Germinal center (tissue), 1 donor: ENCODE results near the gene TENM4.
"Not testable (repeated sequence)": the region's sequence is repeated elsewhere in the genome, so short reads cannot be mapped to it uniquely, and the experiment has no call there.

Experiments used
- DNase-seq: peaks from one replicate; pipeline ENCODE4 v3.0.0; 2012; ENCODE audit warnings: mixed read lengths, low spot score

TENM4 gene

GRCh38 chr11:78840623-78841022 lies 600.2 kb downstream of the TENM4 start:
- DNase-seq: no peak

GRCh38 chr11:78840200-78840599 lies 600.6 kb downstream of the TENM4 start:
- no peak for DNase-seq

DNA sequence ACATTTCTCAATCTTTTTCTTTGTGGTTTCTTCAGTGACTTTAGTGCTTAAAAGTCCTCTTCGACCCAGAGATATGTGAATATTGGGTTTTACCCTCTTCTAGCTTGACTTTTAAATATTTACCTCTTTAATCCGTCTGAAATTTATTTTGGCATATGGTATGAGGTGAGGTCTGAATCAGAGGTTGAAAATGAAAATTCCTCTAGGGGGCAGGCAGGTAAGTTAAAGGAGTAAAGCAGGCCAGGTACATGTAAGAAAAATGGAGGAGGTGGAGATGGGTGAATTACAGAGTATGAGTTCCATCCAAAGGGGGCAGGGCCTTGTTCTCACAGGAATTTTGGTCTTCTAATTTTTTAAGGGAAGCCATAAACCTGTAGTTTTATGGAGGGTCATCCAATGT lies 602.4 kb downstream of the TENM4 start:
- no peak for DNase-seq

DNA sequence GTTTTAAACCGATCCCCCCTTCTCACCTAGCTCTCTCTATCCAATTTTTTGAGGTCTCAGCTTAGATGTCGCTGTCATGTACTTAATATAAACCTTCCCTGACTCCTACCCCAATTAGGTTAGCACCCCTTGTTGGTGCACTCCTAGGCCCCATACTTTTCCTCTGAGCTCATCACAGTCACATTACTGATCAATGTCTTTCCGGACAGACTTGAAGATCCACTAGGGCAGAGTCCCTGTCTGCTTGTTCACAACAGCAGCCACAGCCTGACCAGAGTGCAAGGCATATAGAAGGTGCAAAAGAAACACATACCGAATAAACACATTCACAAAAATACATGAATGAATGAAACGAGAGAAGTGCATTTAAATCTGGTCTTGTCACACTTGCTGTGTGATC lies 605.2 kb downstream of the TENM4 start:
- DNase-seq: no peak

DNA sequence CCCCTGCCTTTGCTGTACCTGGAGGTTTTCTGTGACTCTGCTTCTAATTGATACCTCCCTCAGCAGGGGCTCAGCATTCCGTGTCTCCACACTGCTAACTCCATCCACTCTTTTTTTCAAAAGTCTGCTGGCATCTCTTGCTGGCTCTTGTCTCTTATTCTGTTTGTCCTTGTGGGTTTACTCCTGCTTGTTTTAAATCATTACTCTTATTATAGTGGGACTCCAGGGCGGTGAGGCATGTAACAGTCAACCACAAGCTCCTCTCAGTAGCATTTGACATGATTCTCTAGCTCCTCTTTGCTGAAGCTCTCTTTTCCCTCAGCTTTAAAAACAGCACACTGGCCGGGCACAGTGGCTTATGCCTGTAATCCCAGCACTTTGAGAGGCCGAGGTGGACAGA lies 605.9 kb downstream of the TENM4 start:
- no peak for DNase-seq

DNA sequence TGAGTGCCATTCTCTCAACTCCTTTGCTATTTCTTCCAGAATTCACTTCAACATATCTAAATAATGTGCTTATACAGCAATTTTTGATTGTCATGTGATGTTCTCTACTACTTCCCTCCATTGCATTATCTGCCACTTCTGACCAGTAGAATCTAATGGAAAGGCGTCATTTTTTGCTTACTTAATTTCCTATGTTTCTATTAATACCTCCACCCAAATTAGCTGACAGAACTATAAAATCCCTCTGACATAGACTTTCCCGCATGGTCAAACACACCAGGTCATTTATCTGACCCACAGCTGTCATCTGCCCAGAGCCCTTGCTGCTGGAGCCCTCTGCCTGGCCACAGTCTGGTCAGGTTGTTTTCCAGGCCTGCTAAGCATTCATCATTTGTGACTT lies 607.6 kb downstream of the TENM4 start:
- DNase-seq: no peak

GRCh38 chr11:78832226-78832947 lies 608.4 kb downstream of the TENM4 start:
- DNase-seq: no peak

DNA sequence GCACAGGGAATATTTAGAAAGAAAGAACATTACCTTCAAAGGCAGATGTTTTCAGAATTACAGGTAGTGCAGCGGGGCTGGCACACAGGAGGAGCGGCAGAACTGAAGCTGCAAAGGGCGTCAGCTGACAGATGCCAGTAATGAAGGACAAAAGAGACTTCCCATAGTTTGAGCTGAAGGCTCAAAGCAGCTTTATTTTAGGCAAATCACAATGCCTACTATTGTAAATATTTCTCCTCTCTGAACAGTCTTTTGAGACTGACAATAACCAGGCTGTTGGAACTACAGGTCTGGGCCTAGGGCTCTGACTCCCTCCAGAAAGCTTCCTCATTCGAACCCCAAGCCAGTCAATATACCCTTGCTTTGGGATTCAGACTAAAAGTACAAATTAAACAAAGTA lies 609.3 kb downstream of the TENM4 start:
- no peak for DNase-seq

GRCh38 chr11:78830277-78830819 lies 610.5 kb downstream of the TENM4 start:
- no peak for DNase-seq

GRCh38 chr11:78829146-78829545 lies 611.7 kb downstream of the TENM4 start:
- DNase-seq: no peak

DNA sequence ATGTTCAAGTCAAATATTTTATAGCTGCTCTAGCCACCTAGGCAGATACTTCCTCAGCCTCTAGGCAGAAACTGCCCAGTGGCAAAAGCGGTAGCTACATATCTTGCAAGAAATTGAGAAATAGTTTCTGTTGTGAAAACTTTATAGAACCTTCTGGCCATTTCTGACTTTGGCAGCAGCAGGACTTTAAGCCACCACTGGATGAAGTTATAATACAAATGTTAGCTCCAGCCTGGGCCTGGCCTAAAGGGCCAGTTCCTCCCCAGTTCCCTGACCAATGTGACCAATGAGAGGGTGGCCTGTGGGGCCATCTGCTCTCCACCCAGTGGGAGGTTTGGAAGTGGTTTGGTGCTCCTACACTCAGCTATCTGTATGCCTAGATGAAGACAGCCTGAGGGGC lies 612.2 kb downstream of the TENM4 start:
- DNase-seq: no peak

GRCh38 chr11:78827291-78827690 lies 613.5 kb downstream of the TENM4 start:
- not testable (repeated sequence) for DNase-seq

- DNase-seq: no peak
Measured at GRCh38 chr11:78825591-78826020, 615.2 kb downstream of the TENM4 start.

GRCh38 chr11:78823588-78823987 lies 617.2 kb downstream of the TENM4 start:
- DNase-seq: no peak

DNA sequence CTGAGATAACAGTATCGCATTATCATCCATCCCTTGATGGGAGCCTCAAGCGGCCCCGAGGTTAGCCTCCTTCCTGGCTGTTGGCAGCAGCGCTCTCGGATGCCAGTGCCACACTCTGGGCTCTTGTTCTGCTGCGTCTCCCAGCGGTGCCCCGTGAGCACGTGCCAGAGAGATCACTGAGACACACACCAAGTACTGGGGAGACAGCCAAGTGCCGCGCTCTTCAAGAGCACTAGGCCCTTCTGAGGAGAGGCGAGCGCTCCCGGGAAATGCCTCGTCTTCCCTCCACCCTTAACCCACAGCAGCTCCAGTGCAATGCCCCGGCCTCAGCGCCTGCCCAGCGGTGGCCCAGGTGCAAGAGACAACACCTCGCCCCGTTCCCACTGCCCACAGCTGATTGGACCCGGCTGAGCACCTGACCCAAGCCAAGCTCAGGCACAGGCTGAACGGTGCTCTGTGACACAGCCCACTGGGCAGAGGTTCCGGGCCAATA lies 617.9 kb downstream of the TENM4 start:
- DNase-seq: no peak

DNA sequence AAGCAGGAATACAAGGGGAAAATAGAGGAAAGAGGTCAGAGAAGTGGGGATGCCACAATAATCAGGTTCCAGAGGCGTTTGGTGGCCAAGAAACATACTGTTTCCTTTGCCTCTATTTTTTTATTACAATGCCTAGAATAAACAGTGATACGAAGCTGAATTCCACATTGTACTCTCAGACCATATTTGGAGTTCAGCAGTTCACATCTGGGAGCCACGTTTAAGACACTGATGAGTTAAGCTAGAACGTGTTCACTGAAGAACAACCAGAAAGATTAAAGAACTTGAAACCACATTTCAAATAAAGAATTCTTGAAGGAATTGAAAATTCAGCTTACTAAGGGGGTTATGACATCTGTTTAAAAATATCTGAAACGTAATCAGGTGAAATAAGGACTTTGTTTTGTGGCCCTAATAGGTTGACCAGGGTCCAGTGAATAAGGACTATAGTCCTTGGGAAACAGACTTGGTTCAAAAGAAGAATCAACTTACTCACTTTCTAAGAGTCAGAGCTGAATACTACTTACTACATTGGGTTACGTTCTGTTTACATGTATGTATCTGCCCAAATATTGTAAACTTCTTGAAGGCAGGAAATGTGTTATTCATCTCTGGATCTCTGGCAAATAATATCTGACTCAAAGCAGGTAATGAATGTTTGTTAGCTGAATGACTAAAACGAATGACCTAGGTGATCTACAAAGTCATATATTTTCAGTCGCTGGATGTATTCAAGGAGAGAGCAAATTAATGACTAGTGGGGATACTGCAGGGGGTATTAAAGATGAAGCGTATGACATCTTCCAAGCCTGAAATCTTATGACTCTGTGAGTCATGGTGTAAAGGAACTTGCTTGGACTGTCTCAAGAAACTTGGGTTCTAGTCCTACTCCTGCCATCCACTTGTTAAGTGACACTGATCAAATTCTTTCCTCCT lies 619.2 kb downstream of the TENM4 start:
- DNase-seq: no peak

- no peak for DNase-seq
Measured at GRCh38 chr11:78820741-78821140, 620.1 kb downstream of the TENM4 start.

GRCh38 chr11:78818201-78818600 lies 622.6 kb downstream of the TENM4 start:
- DNase-seq: no peak

- no peak for DNase-seq
Measured at GRCh38 chr11:78815831-78816230, 625.0 kb downstream of the TENM4 start.

DNA sequence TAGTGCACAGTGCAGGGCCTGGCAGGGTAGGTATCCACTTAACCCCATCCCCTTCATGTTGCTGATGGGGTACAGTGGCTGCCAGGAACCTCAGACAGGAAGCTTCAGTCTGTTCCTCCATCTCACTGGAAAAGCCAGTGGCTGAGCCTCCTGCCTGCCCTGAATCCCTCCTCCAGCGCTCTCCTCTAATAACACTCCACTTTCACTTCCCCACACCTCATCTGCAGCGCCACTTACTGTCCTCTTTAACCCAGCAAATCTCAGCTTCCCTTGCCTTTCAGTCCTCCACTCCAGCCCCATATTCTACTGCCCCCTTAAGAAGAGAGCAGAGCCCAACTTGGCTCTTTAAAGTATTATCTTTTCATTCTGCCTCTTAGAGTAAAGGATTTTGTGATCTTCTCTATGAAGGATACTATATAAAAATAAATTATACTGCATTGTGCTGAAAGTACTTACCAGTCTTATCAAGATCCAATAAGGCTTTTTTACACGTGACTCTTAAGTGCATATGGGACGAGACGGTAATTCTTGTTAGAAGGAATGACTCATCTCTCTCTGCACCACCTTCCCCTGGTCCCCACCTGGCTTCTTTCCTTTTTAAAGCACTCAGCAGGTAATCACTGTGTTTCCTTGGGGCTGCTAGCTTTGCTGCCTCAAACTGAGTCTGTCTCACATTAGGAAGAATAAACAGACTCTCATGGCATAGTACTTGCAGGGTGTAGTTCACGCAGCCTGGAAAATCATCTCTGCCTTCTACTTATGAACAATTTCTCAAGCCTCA lies 628.1 kb downstream of the TENM4 start:
- DNase-seq: no peak

- no peak for DNase-seq
Measured at GRCh38 chr11:78810559-78811009, 630.2 kb downstream of the TENM4 start.
